H9 (cell line): ENCODE results near the gene DTNB. TPM values are rescaled to one million over a fixed set of nuclear protein-coding genes. Genes with fewer than 3 reads are reported as not detected.

Source experiments
- DNase-seq: peaks from one replicate; pipeline ENCODE4 v3.0.0-alpha.2; 2017
- H2AFZ ChIP-seq: one replicate; pipeline ENCODE4 v1.6.1; 2013; ENCODE audit warnings: mild to moderate bottlenecking, low read length, control low read depth, moderate library complexity
- H2AK5ac ChIP-seq: 2 replicates; pipeline ENCODE4 v1.6.1; 2013; ENCODE audit warnings: low read length, control low read depth, mixed read lengths; ENCODE audit not compliant: insufficient read length
- H2BK120ac ChIP-seq: one replicate; pipeline ENCODE4 v1.6.1; 2013; ENCODE audit warnings: low read depth, mild to moderate bottlenecking, low read length, control low read depth, inconsistent platforms; ENCODE audit not compliant: poor library complexity, severe bottlenecking
- H2BK12ac ChIP-seq: 2 replicates; pipeline ENCODE4 v1.6.1; 2013; ENCODE audit warnings: low read length, control low read depth, mixed read lengths, low read depth; ENCODE audit not compliant: insufficient read length
- H2BK15ac ChIP-seq: 2 replicates; pipeline ENCODE4 v1.6.1; 2013; ENCODE audit warnings: low read depth, low read length, control low read depth
- H2BK20ac ChIP-seq: one replicate; pipeline ENCODE4 v1.6.1; 2013; ENCODE audit warnings: low read depth, mild to moderate bottlenecking, low read length, control low read depth, inconsistent platforms; ENCODE audit not compliant: poor library complexity, severe bottlenecking
- H2BK5ac ChIP-seq: 2 replicates; pipeline ENCODE4 v1.6.1; 2013; ENCODE audit warnings: low read length, control low read depth, mixed read lengths; ENCODE audit not compliant: insufficient read length
- H3K14ac ChIP-seq: 2 replicates; pipeline ENCODE4 v1.6.1; 2013; ENCODE audit warnings: low read length, control low read depth; ENCODE audit not compliant: insufficient read depth
- H3K18ac ChIP-seq: 2 replicates; pipeline ENCODE4 v1.6.1; 2013; ENCODE audit warnings: low read depth, mild to moderate bottlenecking, mixed read lengths, low read length, control low read depth; ENCODE audit not compliant: insufficient read length
- H3K23ac ChIP-seq: 2 replicates; pipeline ENCODE4 v1.6.1; 2013; ENCODE audit warnings: low read length, control low read depth, mixed read lengths, low read depth; ENCODE audit not compliant: insufficient read length
- H3K23me2 ChIP-seq: 2 replicates; pipeline ENCODE4 v1.6.1; 2013; ENCODE audit warnings: low read depth, mild to moderate bottlenecking, mixed read lengths, low read length, control low read depth; ENCODE audit not compliant: insufficient read length, poor library complexity, severe bottlenecking
- H3K27ac ChIP-seq: 2 replicates; pipeline ENCODE4 v1.5.1; 2013; ENCODE audit warnings: low read length, control low read depth, mixed read lengths, low read depth; ENCODE audit not compliant: insufficient read length
- H3K27me3 ChIP-seq: 2 replicates; pipeline ENCODE4 v1.6.1; 2013; ENCODE audit warnings: low read length, control low read depth, inconsistent platforms; ENCODE audit not compliant: insufficient read depth
- H3K4ac ChIP-seq: 2 replicates; pipeline ENCODE4 v1.6.1; 2013; ENCODE audit warnings: low read depth, mild to moderate bottlenecking, control low read depth, inconsistent platforms, low read length, moderate library complexity
- H3K4me1 ChIP-seq: 2 replicates; pipeline ENCODE4 v1.6.1; 2013; ENCODE audit warnings: low read length, control low read depth, inconsistent platforms; ENCODE audit not compliant: insufficient read depth
- H3K4me2 ChIP-seq: 2 replicates; pipeline ENCODE4 v1.6.1; 2013; ENCODE audit warnings: low read length, control low read depth, mixed read lengths; ENCODE audit not compliant: insufficient read length, insufficient read depth
- H3K56ac ChIP-seq: 2 replicates; pipeline ENCODE4 v1.6.1; 2013; ENCODE audit warnings: low read depth, mild to moderate bottlenecking, mixed read lengths, low read length, control low read depth; ENCODE audit not compliant: insufficient read length
- H3K79me1 ChIP-seq: 2 replicates; pipeline ENCODE4 v1.6.1; 2013; ENCODE audit warnings: low read depth, mild to moderate bottlenecking, moderate library complexity, low read length, control low read depth, inconsistent platforms; ENCODE audit not compliant: insufficient read depth, poor library complexity, severe bottlenecking
- H3K79me2 ChIP-seq: 2 replicates; pipeline ENCODE4 v1.6.1; 2013; ENCODE audit warnings: low read length, control low read depth, inconsistent platforms; ENCODE audit not compliant: insufficient read depth
- H3K9ac ChIP-seq: 2 replicates; pipeline ENCODE4 v1.6.1; 2013; ENCODE audit warnings: low read length, control low read depth, mixed read lengths; ENCODE audit not compliant: insufficient read length; ENCODE audit errors: extremely low read depth
- H3K9me3 ChIP-seq: one replicate; pipeline ENCODE4 v1.6.1; 2013; ENCODE audit warnings: low read depth, low read length, inconsistent platforms; ENCODE audit not compliant: control insufficient read depth
- H3T11ph ChIP-seq: one replicate; pipeline ENCODE4 v1.6.1; 2013; ENCODE audit warnings: mild to moderate bottlenecking, low read length, control low read depth, inconsistent platforms
- H4K20me1 ChIP-seq: one replicate; pipeline ENCODE4 v1.6.1; 2013; ENCODE audit not compliant: control insufficient read depth, insufficient read length, insufficient read depth
- H4K5ac ChIP-seq: 2 replicates; pipeline ENCODE4 v1.6.1; 2013; ENCODE audit warnings: low read depth, mild to moderate bottlenecking, mixed read lengths, low read length, control low read depth; ENCODE audit not compliant: insufficient read length
- H4K8ac ChIP-seq: replicated peaks from 2 replicates; pipeline ENCODE4 v1.6.1; 2013; ENCODE audit warnings: low read length, control low read depth, mixed read lengths, low read depth; ENCODE audit not compliant: insufficient read length
- H4K91ac ChIP-seq: 2 replicates; pipeline ENCODE4 v1.6.1; 2013; ENCODE audit warnings: low read depth, mild to moderate bottlenecking, moderate library complexity, mixed read lengths, low read length, control low read depth; ENCODE audit not compliant: insufficient read length
- H3K27ac Mint-ChIP-seq, 3 experiments: 2 replicates in 2 of 3; 3 replicates in 1 of 3; pipeline ENCODE4 v1.8.0; 2020 to 2021; ENCODE audit warnings: mixed read lengths in 3 of 3, mild to moderate bottlenecking in 1 of 3, moderate library complexity in 1 of 3
- H3K27me3 Mint-ChIP-seq: 2 replicates; pipeline ENCODE4 v1.8.0; 2021; ENCODE audit warnings: low read depth, mild to moderate bottlenecking, moderate library complexity, mixed read lengths
- H3K36me3 Mint-ChIP-seq, 3 experiments: 2 replicates in 2 of 3; 3 replicates in 1 of 3; pipeline ENCODE4 v1.8.0; 2020 to 2021; ENCODE audit warnings: low read depth in 3 of 3, mixed read lengths in 3 of 3; ENCODE audit not compliant: insufficient read depth in 1 of 3
- H3K4me1 Mint-ChIP-seq, 2 experiments: 2 replicates each; pipeline ENCODE4 v1.8.0; 2020; ENCODE audit warnings: mixed read lengths in 2 of 2
- H3K4me3 Mint-ChIP-seq, 2 experiments: 2 replicates in 1 of 2; 3 replicates in 1 of 2; pipeline ENCODE4 v1.8.0; 2020 to 2021; ENCODE audit warnings: mild to moderate bottlenecking in 2 of 2, mixed read lengths in 2 of 2, moderate library complexity in 1 of 2
- H3K9me3 Mint-ChIP-seq, 2 experiments: 2 replicates in 1 of 2; 3 replicates in 1 of 2; pipeline ENCODE4 v1.8.0; 2020; ENCODE audit warnings: mild to moderate bottlenecking in 2 of 2, mixed read lengths in 2 of 2, moderate library complexity in 1 of 2
- WGBS: extraction: QIAGEN DNeasy Blood & Tissue Kit; methylation state at CpG from one replicate; pipeline ENCODE4 v1.1.7; 2013; ENCODE audit warnings: missing lambda C conversion rate, low lambda C conversion rate, mixed read lengths; ENCODE audit not compliant: insufficient read length; ENCODE audit errors: extremely low coverage; 5-methylcytosine and 5-hydroxymethylcytosine counted together
- total RNA-seq: library from RNA; stranded (reverse); gene quantifications from 2 replicates; pipeline ENCODE4 v1.2.1, GENCODE V29; 2021
- TF ChIP-seq, protein P1 (sequence below): fragments of 200-600 bp; sonication (generic); conservative IDR thresholded peaks from 3 replicates; pipeline ENCODE4 v1.8.0; 2021; ENCODE audit warnings: antibody characterized with exemption, mild to moderate bottlenecking

The DTNB gene
- total RNA-seq, 1 experiment from 2014 or later: 26.7 TPM

DNA sequence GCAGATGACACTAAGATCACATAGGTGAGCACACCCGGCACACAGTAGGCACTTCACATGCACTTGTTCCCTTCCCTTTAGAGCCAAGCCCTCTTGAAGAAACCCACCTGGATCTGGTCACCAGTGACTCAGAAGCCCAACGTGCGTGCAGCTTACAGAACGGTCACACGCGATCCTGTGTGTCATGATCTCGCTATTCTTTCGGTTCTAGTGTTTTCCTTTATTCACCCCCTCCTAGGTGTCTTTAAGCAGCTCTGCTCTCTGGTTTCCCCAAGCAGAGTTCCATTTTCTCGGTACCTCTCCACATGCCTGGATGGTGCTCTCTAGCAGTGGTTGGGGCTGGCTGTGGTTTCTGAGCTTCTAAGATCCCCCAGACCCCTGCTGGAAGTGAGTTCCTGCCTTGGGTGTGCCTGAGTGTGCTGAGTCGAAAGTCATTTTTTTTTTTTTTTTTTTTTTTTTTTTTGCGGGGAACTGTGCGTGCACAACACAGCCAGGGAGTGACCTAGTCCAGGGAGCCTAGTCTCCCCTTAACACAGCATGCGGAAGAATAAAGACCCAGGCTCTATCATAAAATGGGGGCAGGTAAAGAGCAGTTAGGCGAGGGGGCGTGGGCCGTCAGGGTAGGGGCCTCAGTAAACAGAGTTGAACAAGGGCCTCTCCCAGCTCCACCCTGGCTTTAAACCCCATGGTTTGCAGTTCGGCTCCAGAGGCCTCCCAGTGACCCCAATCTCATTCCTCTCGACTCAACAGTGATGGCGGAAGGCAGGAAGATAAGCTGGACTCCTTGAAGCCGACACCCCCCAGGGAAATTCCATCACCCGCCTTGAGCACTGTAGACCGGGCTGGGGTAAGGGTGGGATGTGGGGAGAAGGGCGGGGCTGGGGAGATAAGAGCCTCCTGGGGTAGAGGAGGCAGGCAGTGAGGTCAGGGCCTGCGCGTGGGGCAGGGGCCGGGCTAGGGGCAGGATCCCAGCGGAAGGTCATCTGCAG is 301.8 kb downstream of the DTNB start:
- no peak overlapping the region for H3K27ac ChIP-seq
- no peaks in the 10 kb centered on the region; the same call in 1 of the 2 replicates for H3K27me3 ChIP-seq
- TF ChIP-seq, protein P1, sequence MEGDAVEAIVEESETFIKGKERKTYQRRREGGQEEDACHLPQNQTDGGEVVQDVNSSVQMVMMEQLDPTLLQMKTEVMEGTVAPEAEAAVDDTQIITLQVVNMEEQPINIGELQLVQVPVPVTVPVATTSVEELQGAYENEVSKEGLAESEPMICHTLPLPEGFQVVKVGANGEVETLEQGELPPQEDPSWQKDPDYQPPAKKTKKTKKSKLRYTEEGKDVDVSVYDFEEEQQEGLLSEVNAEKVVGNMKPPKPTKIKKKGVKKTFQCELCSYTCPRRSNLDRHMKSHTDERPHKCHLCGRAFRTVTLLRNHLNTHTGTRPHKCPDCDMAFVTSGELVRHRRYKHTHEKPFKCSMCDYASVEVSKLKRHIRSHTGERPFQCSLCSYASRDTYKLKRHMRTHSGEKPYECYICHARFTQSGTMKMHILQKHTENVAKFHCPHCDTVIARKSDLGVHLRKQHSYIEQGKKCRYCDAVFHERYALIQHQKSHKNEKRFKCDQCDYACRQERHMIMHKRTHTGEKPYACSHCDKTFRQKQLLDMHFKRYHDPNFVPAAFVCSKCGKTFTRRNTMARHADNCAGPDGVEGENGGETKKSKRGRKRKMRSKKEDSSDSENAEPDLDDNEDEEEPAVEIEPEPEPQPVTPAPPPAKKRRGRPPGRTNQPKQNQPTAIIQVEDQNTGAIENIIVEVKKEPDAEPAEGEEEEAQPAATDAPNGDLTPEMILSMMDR: no peak
- H3K4me2 ChIP-seq: no peak overlapping the region
- no peaks in the 10 kb centered on the region for H3K79me1 ChIP-seq
- no peak overlapping the region for H3K9ac ChIP-seq
- no peak overlapping the region for H2BK20ac ChIP-seq
- H4K5ac ChIP-seq: no peak overlapping the region
- DNase-seq: peak; percentile 25
- no peak overlapping the region for H4K8ac ChIP-seq
- H3K23ac ChIP-seq: no peak overlapping the region
- no peak overlapping the region for H3K4me3 Mint-ChIP-seq
- H3T11ph ChIP-seq: no peak overlapping the region
- H3K4me1 Mint-ChIP-seq: peaks cover 19 to 35% of the 10 kb centered on the region in 2 experiments
- H4K20me1 ChIP-seq: no peaks in the 10 kb centered on the region
- 0 out of 7 replicates have a peak, but pooled peaks cover 0 to 3% (median 0%) of the 10 kb centered on the region in 3 experiments for H3K36me3 Mint-ChIP-seq
- no peak overlapping the region for H3K14ac ChIP-seq
- H4K91ac ChIP-seq: no peak overlapping the region
- peaks cover 46% of the 10 kb centered on the region for H3K27me3 Mint-ChIP-seq
- H3K23me2 ChIP-seq: no peaks in the 10 kb centered on the region
- no peak overlapping the region for H3K56ac ChIP-seq
- H3K9me3 Mint-ChIP-seq: no peaks in the 10 kb centered on the region
- H2AFZ ChIP-seq: no peak overlapping the region
- no peak overlapping the region for H3K4ac ChIP-seq
- no CpG with 5 or more reads among the region's 27 CpGs for WGBS
- H3K27ac Mint-ChIP-seq: no peak overlapping the region; a peak in 1 of 7 replicates
- H2BK12ac ChIP-seq: no peak overlapping the region
- no peak overlapping the region for H2BK5ac ChIP-seq
- no peaks in the 10 kb centered on the region for H3K9me3 ChIP-seq
- no peak overlapping the region for H3K18ac ChIP-seq
- H3K4me1 ChIP-seq: no peaks in the 10 kb centered on the region
- H2BK15ac ChIP-seq: no peak overlapping the region
- no peak overlapping the region for H2AK5ac ChIP-seq
- H3K79me2 ChIP-seq: no peaks in the 10 kb centered on the region
- H2BK120ac ChIP-seq: no peak overlapping the region
